Uterus (tissue), 4 donors: ENCODE results near the gene GTPBP8. TPM values are rescaled to one million over a fixed set of nuclear protein-coding genes. Genes with fewer than 3 reads are reported as not detected.

Source experiments
- DNase-seq, 2 donors: peaks; one replicate each; pipeline ENCODE4 v3.0.0-alpha.2; 2019 to 2020
- H3K27ac ChIP-seq, 2 donors: fragments of 200-600 bp; sonication (generic); 1 replicate in 1 of 2; 2 replicates in 1 of 2; pipeline ENCODE4 v1.5.1; 2016 to 2018
- H3K27me3 ChIP-seq, 2 donors: fragments of 200-600 bp; sonication (generic); one replicate each; pipeline ENCODE4 v1.5.1; 2018 to 2019; ENCODE audit warnings: control low read depth in 1 of 2
- H3K36me3 ChIP-seq, 2 donors: fragments of 200-600 bp; sonication (generic); one replicate each; pipeline ENCODE4 v1.5.1; 2019; ENCODE audit warnings: control low read depth in 1 of 2
- H3K4me1 ChIP-seq, 2 donors: fragments of 200-600 bp; sonication (generic); one replicate each; pipeline ENCODE4 v1.5.1; 2018 to 2019; ENCODE audit warnings: control low read depth in 1 of 2
- H3K4me3 ChIP-seq, 2 donors: fragments of 200-600 bp; sonication (generic); 1 replicate in 1 of 2; 2 replicates in 1 of 2; pipeline ENCODE4 v1.5.1; 2018 to 2019; ENCODE audit warnings: mild to moderate bottlenecking in 1 of 2
- H3K9me3 ChIP-seq, 2 donors: fragments of 200-600 bp; sonication (generic); one replicate each; pipeline ENCODE4 v1.5.1; 2019; ENCODE audit warnings: control low read depth in 1 of 2
- CTCF ChIP-seq, 4 experiments: fragments of 200-600 bp in 2 of 4; fragments of 450-650 bp in 2 of 4; sonication (generic) in 2 of 4; IDR thresholded peaks; one replicate each; pipeline ENCODE4 v1.5.1; 2016 to 2019; ENCODE audit warnings: antibody characterized with exemption in 4 of 4, mild to moderate bottlenecking in 2 of 4, moderate library complexity in 1 of 4
- POLR2A ChIP-seq, 2 donors: fragments of 450-650 bp; IDR thresholded peaks; one replicate each; pipeline ENCODE4 v1.6.1; 2016; ENCODE audit warnings: antibody characterized with exemption in 2 of 2, mild to moderate bottlenecking in 1 of 2, moderate library complexity in 1 of 2
- intact Hi-C: fragments of 100-400 bp; cut with DNase I; formaldehyde crosslinking; loops from one replicate; pipeline ENCODE4 v1.15.1; 2023; ENCODE audit warnings: low total_unique reads
- total RNA-seq, 4 donors: library from RNA; depleted of rRNA in 3 of 4; stranded (reverse); fragments of >200 nt in 3 of 4; gene quantifications; one replicate each; pipeline versions ENCODE4 v1.1.0 to v1.2.4, GENCODE V29; 2014 to 2023
- donor health status: DM: yes; HTN: yes; CAD: no.

GTPBP8 gene
- total RNA-seq = 10 to 100 TPM in 3 of 4 donors, 1 to 10 TPM in 1; 5.4 to 37.6 (median 18.4) TPM

- Histone ChIP-seq H3K4me3 (peak within 1 kb of the TSS; percentile 81 to 83), H3K27me3 (no peaks in the 10 kb centered on the region), H3K27ac (peak within 1 kb of the TSS; percentile 94 to 96), H3K36me3 (no peaks in the 10 kb centered on the region), H3K9me3 (no peaks in the 10 kb centered on the region), H3K4me1 (no peaks in the 10 kb centered on the region)
- peak; percentile 80 to 88 for TF ChIP-seq POLR2A (IDR thresholded peaks at IDR 0.05)
- peak in 3 of 4 experiments; percentile 15 to 25 (median 16) for TF ChIP-seq CTCF (IDR thresholded peaks at IDR 0.05)
- peak; percentile 88 for DNase-seq
- intact Hi-C loops = no loop called here
Measured at GRCh38 chr3:112990672-112991602, at the start of gene GTPBP8. GTPBP8 (plus strand) TSS chr3:112990984; CDS start chr3:112991000, 16 bp downstream.

GRCh38 chr3:112948346-112948838, 42.4 kb upstream of the GTPBP8 start:
- Histone ChIP-seq H3K4me3 (no peak overlapping the region), H3K27ac (no peak overlapping the region), H3K4me1 (no peaks in the 10 kb centered on the region), H3K9me3 (no peaks in the 10 kb centered on the region), H3K27me3 (no peaks in the 10 kb centered on the region), H3K36me3 (no peaks in the 10 kb centered on the region)
- DNase-seq = no peak
- intact Hi-C loops = no loop called here
- TF ChIP-seq POLR2A (IDR thresholded peaks at IDR 0.05) = no peak
- TF ChIP-seq CTCF (IDR thresholded peaks at IDR 0.05) = no peak

- TF ChIP-seq CTCF (IDR thresholded peaks at IDR 0.05) (no peak), POLR2A (IDR thresholded peaks at IDR 0.05) (no peak)
- intact Hi-C loops = no loop called here
- DNase-seq = no peak
- peaks cover 0 to 4% of the 10 kb centered on the region in 2 donors for H3K36me3 ChIP-seq
- no peaks in the 10 kb centered on the region for H3K4me1 ChIP-seq
- H3K27me3 ChIP-seq = no peaks in the 10 kb centered on the region
- H3K27ac ChIP-seq = no peak overlapping the region
- peaks cover 0 to 8% of the 10 kb centered on the region in 2 donors for H3K9me3 ChIP-seq
- H3K4me3 ChIP-seq = no peak overlapping the region
Measured at GRCh38 chr3:112956351-112956750, 34.4 kb upstream of the GTPBP8 start.

DNA sequence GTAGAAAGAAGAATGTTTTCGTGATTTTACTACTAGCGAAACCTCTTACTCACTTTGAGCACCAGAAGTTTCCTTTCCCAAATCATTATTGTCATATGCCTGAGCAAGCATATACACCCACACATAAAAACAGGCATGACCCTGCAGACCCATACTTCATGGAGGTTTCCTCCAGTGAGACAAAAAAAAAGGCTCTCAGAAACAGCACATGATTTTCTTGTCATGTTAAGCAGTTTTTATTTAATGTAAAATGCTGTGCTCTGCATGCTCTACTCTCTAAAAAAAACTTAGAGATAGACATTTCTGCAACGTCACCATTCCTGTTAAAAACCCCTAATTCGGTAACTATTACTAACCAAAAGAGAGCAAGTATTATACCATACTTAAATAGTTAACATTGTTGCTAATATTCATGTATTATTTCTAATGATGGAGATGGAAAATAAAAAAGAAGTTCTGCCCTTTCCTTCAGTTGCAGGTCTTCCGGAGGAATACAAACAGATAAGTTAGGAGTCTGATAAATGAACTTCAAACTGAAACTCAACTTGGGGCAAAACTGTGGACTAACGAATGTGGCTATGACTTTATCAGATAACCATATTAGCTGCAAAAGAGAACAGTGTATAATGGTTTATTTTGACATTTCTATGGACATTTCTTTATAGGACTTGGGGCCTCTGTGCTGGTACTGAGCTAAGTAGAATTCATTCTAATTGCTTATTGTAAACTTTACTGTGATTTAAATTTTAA, 31.8 kb upstream of the GTPBP8 start:
- TF ChIP-seq POLR2A (IDR thresholded peaks at IDR 0.05) (no peak), CTCF (IDR thresholded peaks at IDR 0.05) (no peak)
- DNase-seq = no peak
- H3K4me3 ChIP-seq = no peak overlapping the region
- no peaks in the 10 kb centered on the region for H3K27me3 ChIP-seq
- intact Hi-C loops = no loop called here
- no peak overlapping the region for H3K27ac ChIP-seq
- H3K9me3 ChIP-seq = peaks cover 0 to 8% of the 10 kb centered on the region in 2 donors
- peaks cover 0 to 4% of the 10 kb centered on the region in 2 donors for H3K36me3 ChIP-seq
- H3K4me1 ChIP-seq = no peaks in the 10 kb centered on the region
